ENCODE data around the gene SLFN12L. TPM values are rescaled to one million over a fixed set of nuclear protein-coding genes. Genes with fewer than 3 reads are reported as not detected.

Gene SLFN12L
- polyA plus RNA-seq, 1 of the 3 experiments (the other 2 are of a cell fraction): not detected

DNA sequence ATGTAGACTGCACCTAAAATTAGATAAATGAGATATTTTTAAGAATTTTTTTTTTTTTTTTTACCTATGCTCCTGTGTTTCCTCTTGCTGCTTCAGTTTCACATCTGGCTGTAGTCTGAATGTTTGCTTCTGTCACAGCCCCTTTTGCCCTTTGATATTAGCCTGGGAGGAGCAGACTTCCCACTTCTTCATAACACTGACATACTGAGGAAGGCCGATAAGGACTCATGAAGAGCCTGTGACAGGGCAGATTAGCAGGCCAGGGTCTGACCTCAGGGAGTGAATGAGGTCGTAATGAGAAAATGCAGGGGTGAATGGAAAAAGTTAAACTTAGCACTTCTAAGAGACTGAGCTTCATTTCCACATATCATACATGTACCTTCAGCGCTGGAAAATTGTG, 23.2 kb upstream of the SLFN12L start, which contains the start of gene SLFN14:
Gene SLFN14, minus strand, starts transcription at position 117 of the 400 bp plus-strand sequence. CDS start 2,757 bp downstream, outside the sequence.
- POLR2A ChIA-PET: no interaction called here
- CTCF ChIA-PET: interaction anchor here (1.9 to 2.7 kb wide), 2 partner anchors 21 to 187 kb away, joined by 5 to 10 read pairs; no protein-coding TSS in a partner anchor
- H3K27me3 ChIP-seq (ENCODE audit: insufficient read depth): peaks cover 34% of the 10 kb centered on the region
- H3K79me2 ChIP-seq (ENCODE audit: insufficient read depth): no peaks in the 10 kb centered on the region
- no peak for DNase-seq
- no peaks in the 10 kb centered on the region for H4K20me1 ChIP-seq (ENCODE audit: insufficient read depth)
- H3K27ac ChIP-seq (ENCODE audit: low read depth in 2 of 2, low read length in 1 of 2): no peak within 1 kb of the TSS
- peaks cover 3% of the 10 kb centered on the region for H3F3A ChIP-seq (replicated peaks; ENCODE audit: insufficient read depth)
- no peaks in the 10 kb centered on the region for H3K36me3 ChIP-seq (replicated peaks in 1 of 2; ENCODE audit: control insufficient read depth in 1 of 2, insufficient read depth in 2 of 2, low read length in 1 of 2)
- H3K4me2 ChIP-seq: no peak within 1 kb of the TSS
- H2AFZ ChIP-seq (ENCODE audit: low read depth): no peak within 1 kb of the TSS
- WGBS (ENCODE audit: low lambda C conversion rate): 43% methylated on average over 3 of the region's 3 CpGs
- no peaks in the 10 kb centered on the region for H3K4me1 ChIP-seq (ENCODE audit: control insufficient read depth in 1 of 2, insufficient read depth in 2 of 2, low read depth in 1 of 2, low read length in 1 of 2)
- TF ChIP-seq NRF1 (IDR thresholded peaks at IDR 0.05; ENCODE audit: low read depth, low read length): no peak
- no peak for TF ChIP-seq GATA2 (CRISPR knock-in tag; IDR thresholded peaks at IDR 0.05)
- TF ChIP-seq, protein P1, sequence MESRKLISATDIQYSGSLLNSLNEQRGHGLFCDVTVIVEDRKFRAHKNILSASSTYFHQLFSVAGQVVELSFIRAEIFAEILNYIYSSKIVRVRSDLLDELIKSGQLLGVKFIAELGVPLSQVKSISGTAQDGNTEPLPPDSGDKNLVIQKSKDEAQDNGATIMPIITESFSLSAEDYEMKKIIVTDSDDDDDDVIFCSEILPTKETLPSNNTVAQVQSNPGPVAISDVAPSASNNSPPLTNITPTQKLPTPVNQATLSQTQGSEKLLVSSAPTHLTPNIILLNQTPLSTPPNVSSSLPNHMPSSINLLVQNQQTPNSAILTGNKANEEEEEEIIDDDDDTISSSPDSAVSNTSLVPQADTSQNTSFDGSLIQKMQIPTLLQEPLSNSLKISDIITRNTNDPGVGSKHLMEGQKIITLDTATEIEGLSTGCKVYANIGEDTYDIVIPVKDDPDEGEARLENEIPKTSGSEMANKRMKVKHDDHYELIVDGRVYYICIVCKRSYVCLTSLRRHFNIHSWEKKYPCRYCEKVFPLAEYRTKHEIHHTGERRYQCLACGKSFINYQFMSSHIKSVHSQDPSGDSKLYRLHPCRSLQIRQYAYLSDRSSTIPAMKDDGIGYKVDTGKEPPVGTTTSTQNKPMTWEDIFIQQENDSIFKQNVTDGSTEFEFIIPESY (IDR thresholded peaks at IDR 0.05; ENCODE audit: borderline replicate concordance, low read depth): no peak
- no peak for TF ChIP-seq FOXJ3 (CRISPR knock-in tag; IDR thresholded peaks at IDR 0.05)
- no peak for TF ChIP-seq EP300 (IDR thresholded peaks at IDR 0.05; ENCODE audit: borderline replicate concordance in 1 of 2, low read depth in 1 of 2, low read length in 1 of 2)
- TF ChIP-seq POLR2AphosphoS5 (IDR thresholded peaks at IDR 0.05; ENCODE audit: low read depth, low read length): no peak
- no peak for TF ChIP-seq TEAD4 (IDR thresholded peaks at IDR 0.05; ENCODE audit: borderline replicate concordance, insufficient read depth)
- TF ChIP-seq, protein P2, sequence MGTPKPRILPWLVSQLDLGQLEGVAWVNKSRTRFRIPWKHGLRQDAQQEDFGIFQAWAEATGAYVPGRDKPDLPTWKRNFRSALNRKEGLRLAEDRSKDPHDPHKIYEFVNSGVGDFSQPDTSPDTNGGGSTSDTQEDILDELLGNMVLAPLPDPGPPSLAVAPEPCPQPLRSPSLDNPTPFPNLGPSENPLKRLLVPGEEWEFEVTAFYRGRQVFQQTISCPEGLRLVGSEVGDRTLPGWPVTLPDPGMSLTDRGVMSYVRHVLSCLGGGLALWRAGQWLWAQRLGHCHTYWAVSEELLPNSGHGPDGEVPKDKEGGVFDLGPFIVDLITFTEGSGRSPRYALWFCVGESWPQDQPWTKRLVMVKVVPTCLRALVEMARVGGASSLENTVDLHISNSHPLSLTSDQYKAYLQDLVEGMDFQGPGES (IDR thresholded peaks at IDR 0.05; ENCODE audit: low read depth, low read length): no peak
- TF ChIP-seq FOXM1 (IDR thresholded peaks at IDR 0.05; ENCODE audit: low read depth): no peak
- TF ChIP-seq MXI1 (IDR thresholded peaks at IDR 0.05; ENCODE audit: low read depth, low read length): no peak
- no peak for TF ChIP-seq EZH2phosphoT487 (IDR thresholded peaks at IDR 0.05; ENCODE audit: borderline replicate concordance, low read depth)
- no peak for TF ChIP-seq ELF1 (IDR thresholded peaks at IDR 0.05)
- TF ChIP-seq JUND (IDR thresholded peaks at IDR 0.05): no peak
- no peak for TF ChIP-seq TCF12 (IDR thresholded peaks at IDR 0.05)
- no peak for TF ChIP-seq RAD21 (IDR thresholded peaks at IDR 0.05; ENCODE audit: low read length)
- TF ChIP-seq, protein P3, sequence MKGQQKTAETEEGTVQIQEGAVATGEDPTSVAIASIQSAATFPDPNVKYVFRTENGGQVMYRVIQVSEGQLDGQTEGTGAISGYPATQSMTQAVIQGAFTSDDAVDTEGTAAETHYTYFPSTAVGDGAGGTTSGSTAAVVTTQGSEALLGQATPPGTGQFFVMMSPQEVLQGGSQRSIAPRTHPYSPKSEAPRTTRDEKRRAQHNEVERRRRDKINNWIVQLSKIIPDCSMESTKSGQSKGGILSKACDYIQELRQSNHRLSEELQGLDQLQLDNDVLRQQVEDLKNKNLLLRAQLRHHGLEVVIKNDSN (IDR thresholded peaks at IDR 0.05; ENCODE audit: borderline replicate concordance, low read depth): no peak
- TF ChIP-seq GABPA (IDR thresholded peaks at IDR 0.05; ENCODE audit: low read depth): no peak
- H3K4me3 ChIP-seq (ENCODE audit: low read depth in 2 of 2, low read length in 1 of 2): no peak within 1 kb of the TSS
- no peaks in the 10 kb centered on the region for H3K9me3 ChIP-seq
- H3K9ac ChIP-seq: no peak within 1 kb of the TSS
- H3K9me2 ChIP-seq: no peaks in the 10 kb centered on the region
